Chondrocyte (in vitro differentiated cells): Measurements from ENCODE around the gene MAPRE3. TPM values are rescaled to one million over a fixed set of nuclear protein-coding genes. Genes with fewer than 3 reads are reported as not detected.
"Not testable (repeated sequence)": the region's sequence is repeated elsewhere in the genome, so short reads cannot be mapped to it uniquely, and the experiment has no call there.

Experiments used
- DNase-seq: peaks from one replicate; pipeline ENCODE4 v3.0.0; 2021; ENCODE audit warnings: mixed read lengths, low spot score
- H3K27ac Mint-ChIP-seq: one replicate; pipeline ENCODE4 v1.8.0; 2021; ENCODE audit warnings: mild to moderate bottlenecking, moderate library complexity, mixed read lengths; ENCODE audit not compliant: unreplicated experiment
- H3K27me3 Mint-ChIP-seq: 2 replicates; pipeline ENCODE4 v1.8.0; 2021; ENCODE audit warnings: low read depth, mixed read lengths
- H3K36me3 Mint-ChIP-seq: 2 replicates; pipeline ENCODE4 v1.8.0; 2021; ENCODE audit warnings: low read depth, mixed read lengths
- H3K4me1 Mint-ChIP-seq: 2 replicates; pipeline ENCODE4 v1.8.0; 2021; ENCODE audit warnings: low read depth, mild to moderate bottlenecking, mixed read lengths
- H3K4me3 Mint-ChIP-seq: one replicate; pipeline ENCODE4 v1.8.0; 2021; ENCODE audit warnings: mild to moderate bottlenecking, moderate library complexity, mixed read lengths; ENCODE audit not compliant: unreplicated experiment
- H3K9me3 Mint-ChIP-seq: 2 replicates; pipeline ENCODE4 v1.8.0; 2021; ENCODE audit warnings: low read depth, mixed read lengths
- CTCF ChIP-seq: fragments of 200-600 bp; sonication (generic); IDR thresholded peaks from 2 replicates; pipeline ENCODE4 v1.5.0; 2021; ENCODE audit warnings: antibody characterized with exemption, mild to moderate bottlenecking, moderate library complexity
- total RNA-seq: library from RNA; stranded (reverse); gene quantifications from 3 replicates; pipeline ENCODE4 v1.2.1, GENCODE V29; 2021

MAPRE3 gene
- total RNA-seq, 1 donor from 2014 or later = 12.3 TPM

GRCh38 chr2:27072920-27073319, 102.5 kb downstream of the MAPRE3 start:
- H3K36me3 Mint-ChIP-seq = peaks cover 13% of the 10 kb centered on the region
- no peaks in the 10 kb centered on the region for H3K27me3 Mint-ChIP-seq
- no peak for DNase-seq
- peaks cover 80% of the 10 kb centered on the region for H3K4me1 Mint-ChIP-seq
- H3K4me3 Mint-ChIP-seq = peak overlapping the region; percentile 79
- H3K27ac Mint-ChIP-seq = peak overlapping the region; percentile 94
- H3K9me3 Mint-ChIP-seq = no peaks in the 10 kb centered on the region
- no peak for TF ChIP-seq CTCF

- Mint-ChIP-seq H3K27ac (no peak overlapping the region), H3K9me3 (no peaks in the 10 kb centered on the region), H3K27me3 (no peaks in the 10 kb centered on the region), H3K4me1 (peaks cover 79% of the 10 kb centered on the region), H3K36me3 (peaks cover 11% of the 10 kb centered on the region), H3K4me3 (no peak overlapping the region)
- TF ChIP-seq CTCF = no peak
- no peak for DNase-seq
These were observed 103.3 kb downstream of the MAPRE3 start for GRCh38 chr2:27073782-27074181.

GRCh38 chr2:27074738-27075565, 104.5 kb downstream of the MAPRE3 start:
- Mint-ChIP-seq H3K9me3 (no peaks in the 10 kb centered on the region), H3K27ac (peak overlapping the region; percentile 51), H3K4me3 (no peak overlapping the region), H3K4me1 (peaks cover 75% of the 10 kb centered on the region), H3K27me3 (no peaks in the 10 kb centered on the region), H3K36me3 (peaks cover 4% of the 10 kb centered on the region)
- TF ChIP-seq CTCF = no peak
- DNase-seq = no peak

GRCh38 chr2:27075566-27075871, 105.1 kb downstream of the MAPRE3 start:
- H3K4me1 Mint-ChIP-seq = peaks cover 75% of the 10 kb centered on the region
- H3K9me3 Mint-ChIP-seq = not testable (repeated sequence)

GRCh38 chr2:27076323-27076722, 105.9 kb downstream of the MAPRE3 start:
- TF ChIP-seq CTCF = no peak
- no peak for DNase-seq
- H3K27me3 Mint-ChIP-seq = no peaks in the 10 kb centered on the region
- H3K27ac Mint-ChIP-seq = no peak overlapping the region
- H3K4me3 Mint-ChIP-seq = no peak overlapping the region
- H3K9me3 Mint-ChIP-seq = no peaks in the 10 kb centered on the region
- H3K36me3 Mint-ChIP-seq = peaks cover 5% of the 10 kb centered on the region
- H3K4me1 Mint-ChIP-seq = peaks cover 76% of the 10 kb centered on the region

More at GRCh38 chr2:27075566-27075871, 105.1 kb downstream of the MAPRE3 start:
- not testable (repeated sequence) for H3K4me3 Mint-ChIP-seq, H3K27ac Mint-ChIP-seq, H3K27me3 Mint-ChIP-seq, H3K36me3 Mint-ChIP-seq, DNase-seq

Other genes starting within 250 kb of the MAPRE3 start
- gene SLC35F6, start 206.4 kb upstream of the MAPRE3 start, total RNA-seq = 35.5 to 48.4 TPM (median 46.1 TPM) in 3 replicates
- gene CENPA, start 184.6 kb upstream of the MAPRE3 start, total RNA-seq = 2.6 to 6.2 TPM (median 4.6 TPM) in 3 replicates
- 0.25 to 0.44 TPM (median 0.26 TPM) in 3 replicates for gene DPYSL5, start 122.5 kb upstream of the MAPRE3 start, total RNA-seq
- gene TMEM214, start 62.3 kb downstream of the MAPRE3 start, total RNA-seq = 107 to 166 TPM (median 110 TPM) in 3 replicates
- gene AGBL5, start 81.0 kb downstream of the MAPRE3 start, total RNA-seq = 14.0 to 31.8 TPM (median 16.3 TPM) in 3 replicates
- 473 to 494 TPM (median 478 TPM) in 3 replicates for gene OST4, start 101.0 kb downstream of the MAPRE3 start, total RNA-seq
- 180 to 235 TPM (median 182 TPM) in 3 replicates for gene EMILIN1, start 108.0 kb downstream of the MAPRE3 start, total RNA-seq
- gene KHK, start 116.1 kb downstream of the MAPRE3 start, total RNA-seq = 1.2 to 1.9 TPM (median 1.3 TPM) in 3 replicates
- 9.6 to 15.9 TPM (median 13.5 TPM) in 3 replicates for gene CGREF1, start 148.5 kb downstream of the MAPRE3 start, total RNA-seq
- gene ABHD1, start 153.2 kb downstream of the MAPRE3 start, total RNA-seq = 0.30 to 0.44 TPM (median 0.31 TPM) in 3 replicates
- 44.7 to 53.0 TPM (median 49.4 TPM) in 3 replicates for gene PREB, start 164.0 kb downstream of the MAPRE3 start, total RNA-seq
- gene PRR30, start 168.8 kb downstream of the MAPRE3 start, total RNA-seq = not detected in 3 replicates
- not detected in 3 replicates for gene TCF23, start 178.4 kb downstream of the MAPRE3 start, total RNA-seq
- gene ATRAID, start 241.4 kb downstream of the MAPRE3 start, total RNA-seq = 79.0 to 116 TPM (median 91.2 TPM) in 3 replicates
- gene SLC5A6, start 241.6 kb downstream of the MAPRE3 start, total RNA-seq = 21.8 to 27.9 TPM (median 24.3 TPM) in 3 replicates
- gene CAD, start 246.7 kb downstream of the MAPRE3 start, total RNA-seq = 54.8 to 88.4 TPM (median 55.0 TPM) in 3 replicates